SIG-M5 treated with dmso at 0.1 percent for 504 hours (cell line): ENCODE data around the gene KLHL29.

Experiments
- DNase-seq: peaks from one replicate; lab custom pipeline; 2025; ENCODE audit not compliant: unreplicated experiment; lab: John Stamatoyannopoulos, UW

KLHL29 gene

GRCh38 chr2:23751747-23752265 is 366.8 kb downstream of the KLHL29 start:
- no peak for DNase-seq

- DNase-seq: no peak
Measured at GRCh38 chr2:23753291-23754010, 368.5 kb downstream of the KLHL29 start.

GRCh38 chr2:23754970-23755369 is 370.0 kb downstream of the KLHL29 start:
- DNase-seq: no peak

GRCh38 chr2:23756593-23757292 is 371.8 kb downstream of the KLHL29 start:
- DNase-seq: no peak

- DNase-seq: peak; percentile 12
Measured at GRCh38 chr2:23757686-23758433, 372.9 kb downstream of the KLHL29 start.
